Measurements from ENCODE around the gene GNPAT. TPM values are rescaled to one million over a fixed set of nuclear protein-coding genes. Genes with fewer than 3 reads are reported as not detected.

The GNPAT gene
- total RNA-seq, 1 donor from 2014 or later: 37.3 TPM

DNA sequence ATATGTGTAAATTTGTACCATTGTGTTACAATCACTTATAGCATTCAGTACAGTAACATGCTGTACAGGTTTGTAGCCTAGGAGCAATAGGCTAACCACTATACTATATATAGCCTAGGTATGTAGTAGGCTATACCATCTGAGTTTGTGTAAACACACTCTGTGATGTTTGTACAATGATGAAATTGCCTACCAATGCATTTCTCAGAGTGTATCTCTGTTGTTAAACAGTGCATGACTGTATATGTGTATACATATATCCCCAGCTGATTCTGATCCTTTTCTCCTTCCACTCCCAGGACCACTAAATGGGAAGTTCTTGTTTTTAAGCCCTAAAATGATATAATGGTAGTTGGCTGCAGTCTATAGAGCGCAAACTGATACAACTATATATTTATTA lies 7.8 kb downstream of the GNPAT start:
- Mint-ChIP-seq H3K36me3 (ENCODE audit: unreplicated experiment) (peaks cover 22% of the 10 kb centered on the region), H3K27ac (ENCODE audit: unreplicated experiment) (no peak overlapping the region), H3K9me3 (ENCODE audit: unreplicated experiment) (no peaks in the 10 kb centered on the region), H3K27me3 (ENCODE audit: unreplicated experiment) (no peaks in the 10 kb centered on the region), H3K4me1 (ENCODE audit: unreplicated experiment) (peaks cover 5% of the 10 kb centered on the region), H3K4me3 (ENCODE audit: unreplicated experiment) (no peak overlapping the region)
- no peak for DNase-seq (ENCODE audit: extremely low spot score, unreplicated experiment)
- TF ChIP-seq CTCF (IDR thresholded peaks at IDR 0.05): no peak

DNA sequence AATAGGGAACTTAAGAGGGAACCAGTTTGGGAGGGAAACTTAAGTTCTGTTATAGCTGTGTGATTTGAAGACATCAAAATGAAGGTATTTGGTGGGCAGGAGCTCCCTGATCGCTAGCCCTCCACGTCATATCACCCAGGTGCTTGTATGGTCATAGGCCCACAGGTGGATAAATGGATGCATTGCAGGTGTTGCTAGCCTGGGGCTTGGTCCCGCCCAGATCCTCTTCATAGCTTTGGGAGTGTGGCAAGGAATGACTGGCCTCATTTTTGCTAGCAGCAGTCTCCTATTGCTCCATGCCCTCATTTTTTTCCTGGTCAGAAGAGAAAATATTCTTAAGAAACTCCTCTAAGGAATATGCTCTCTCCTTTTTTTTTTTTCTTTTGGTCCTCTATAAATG lies 11.3 kb downstream of the GNPAT start:
- H3K36me3 Mint-ChIP-seq (ENCODE audit: unreplicated experiment): peaks cover 43% of the 10 kb centered on the region
- H3K4me3 Mint-ChIP-seq (ENCODE audit: unreplicated experiment): no peak overlapping the region
- no peak overlapping the region for H3K27ac Mint-ChIP-seq (ENCODE audit: unreplicated experiment)
- H3K9me3 Mint-ChIP-seq (ENCODE audit: unreplicated experiment): peaks cover 1% of the 10 kb centered on the region
- TF ChIP-seq CTCF (IDR thresholded peaks at IDR 0.05): no peak
- H3K27me3 Mint-ChIP-seq (ENCODE audit: unreplicated experiment): no peaks in the 10 kb centered on the region
- H3K4me1 Mint-ChIP-seq (ENCODE audit: unreplicated experiment): no peaks in the 10 kb centered on the region
- no peak for DNase-seq (ENCODE audit: extremely low spot score, unreplicated experiment)

DNA sequence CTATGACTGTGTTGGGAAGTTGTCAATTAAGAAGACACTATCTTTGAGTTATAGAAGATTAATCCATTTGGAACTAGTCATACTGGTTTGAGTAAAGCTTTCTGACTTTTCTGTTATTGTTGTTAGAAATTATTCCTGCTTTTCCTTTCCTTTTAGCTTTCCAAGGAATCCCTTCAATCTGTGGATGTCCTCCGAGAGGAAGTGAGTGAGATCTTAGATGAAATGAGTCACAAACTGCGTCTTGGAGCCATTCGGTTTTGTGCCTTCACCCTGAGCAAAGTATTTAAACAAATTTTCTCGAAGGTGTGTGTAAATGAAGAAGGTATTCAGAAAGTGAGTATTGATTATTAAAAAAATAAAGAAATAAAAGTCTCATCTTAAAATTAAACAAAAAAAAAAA lies 19.3 kb downstream of the GNPAT start:
- Mint-ChIP-seq H3K27ac (ENCODE audit: unreplicated experiment) (no peak overlapping the region), H3K36me3 (ENCODE audit: unreplicated experiment) (peaks cover 73% of the 10 kb centered on the region), H3K27me3 (ENCODE audit: unreplicated experiment) (no peaks in the 10 kb centered on the region), H3K4me1 (ENCODE audit: unreplicated experiment) (no peaks in the 10 kb centered on the region), H3K9me3 (ENCODE audit: unreplicated experiment) (peaks cover 6% of the 10 kb centered on the region), H3K4me3 (ENCODE audit: unreplicated experiment) (no peak overlapping the region)
- no peak for DNase-seq (ENCODE audit: extremely low spot score, unreplicated experiment)
- no peak for TF ChIP-seq CTCF (IDR thresholded peaks at IDR 0.05)

DNA sequence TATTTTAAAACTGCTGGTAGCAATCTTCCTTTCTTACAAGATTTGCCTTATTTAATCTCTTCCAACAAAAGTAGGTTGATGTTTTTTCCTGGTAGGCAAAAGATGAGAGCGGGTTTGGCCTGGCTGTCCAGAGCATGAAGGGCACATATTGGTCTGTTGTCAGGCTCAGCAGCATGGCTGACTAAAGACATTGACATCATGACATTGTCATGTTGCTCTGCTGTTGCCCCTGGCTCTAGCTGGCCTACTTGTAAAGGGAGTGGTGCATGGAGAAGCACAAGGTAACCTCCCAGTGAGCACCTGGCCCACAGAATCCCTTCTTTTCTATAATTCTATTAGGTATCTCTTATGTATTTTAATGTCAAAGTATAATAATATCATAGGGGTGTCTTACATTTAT lies 23.6 kb downstream of the GNPAT start:
- Mint-ChIP-seq H3K4me3 (ENCODE audit: unreplicated experiment) (no peak overlapping the region), H3K27ac (ENCODE audit: unreplicated experiment) (no peak overlapping the region)

GRCh38 chr1:231265379-231265778 lies 24.4 kb downstream of the GNPAT start:
- Mint-ChIP-seq H3K27ac (ENCODE audit: unreplicated experiment) (no peak overlapping the region), H3K27me3 (ENCODE audit: unreplicated experiment) (no peaks in the 10 kb centered on the region), H3K9me3 (ENCODE audit: unreplicated experiment) (no peaks in the 10 kb centered on the region), H3K36me3 (ENCODE audit: unreplicated experiment) (peaks cover 63% of the 10 kb centered on the region), H3K4me1 (ENCODE audit: unreplicated experiment) (no peaks in the 10 kb centered on the region), H3K4me3 (ENCODE audit: unreplicated experiment) (no peak overlapping the region)
- no peak for DNase-seq (ENCODE audit: extremely low spot score, unreplicated experiment)
- TF ChIP-seq CTCF (IDR thresholded peaks at IDR 0.05): no peak

More for the DNA sequence above, 23.6 kb downstream of the GNPAT start:
- no peak for DNase-seq (ENCODE audit: extremely low spot score, unreplicated experiment)
- Mint-ChIP-seq H3K9me3 (ENCODE audit: unreplicated experiment) (no peaks in the 10 kb centered on the region), H3K36me3 (ENCODE audit: unreplicated experiment) (peaks cover 66% of the 10 kb centered on the region), H3K4me1 (ENCODE audit: unreplicated experiment) (no peaks in the 10 kb centered on the region), H3K27me3 (ENCODE audit: unreplicated experiment) (no peaks in the 10 kb centered on the region)
- no peak for TF ChIP-seq CTCF (IDR thresholded peaks at IDR 0.05)
